ENCODE data around the gene ZDHHC11. TPM values are rescaled to one million over a fixed set of nuclear protein-coding genes. Genes with fewer than 3 reads are reported as not detected.
"Not testable (repeated sequence)": the region's sequence is repeated elsewhere in the genome, so short reads cannot be mapped to it uniquely, and the experiment has no call there.

ZDHHC11 gene
- total and polyA plus RNA-seq, 3 donors from 2014 or later, result 22.9 to 39.7 (median 37.2) TPM

DNA sequence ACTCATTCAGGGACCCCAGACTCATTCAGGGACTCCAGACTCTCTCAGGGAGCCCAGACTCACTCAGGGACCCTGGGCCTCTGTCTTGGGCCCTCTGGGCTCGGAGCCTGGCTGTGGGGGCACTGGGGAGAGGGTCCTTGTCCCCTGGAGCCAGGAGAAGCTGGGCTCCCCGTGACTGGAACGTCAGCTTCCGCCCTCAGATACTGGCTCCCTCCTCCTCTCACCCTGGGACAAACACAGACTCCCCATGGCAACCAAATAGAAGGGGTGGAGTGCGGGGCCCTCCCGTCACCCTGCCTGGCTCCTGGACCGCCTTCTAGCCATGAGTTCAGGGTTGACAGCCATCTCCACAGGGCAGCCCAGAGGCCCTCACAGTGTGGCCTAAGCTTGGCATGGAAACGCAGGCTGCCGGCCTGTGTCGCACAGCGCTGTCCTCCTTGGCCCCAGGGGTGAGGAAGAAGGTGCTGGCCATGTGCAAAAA, 93.9 kb downstream of the ZDHHC11 start:
- H3K4me1 ChIP-seq, result no peaks in the 10 kb centered on the region
- intact Hi-C loops (cut with DNase I; ENCODE audit: low total_unique reads), result no loop called here
- no peaks in the 10 kb centered on the region for H3K36me3 ChIP-seq (ENCODE audit: low read depth, missing control alignments)
- no peak for DNase-seq
- H3K27me3 ChIP-seq, result no peaks in the 10 kb centered on the region
- no peak overlapping the region for H3K27ac ChIP-seq
- H3K4me3 ChIP-seq, result no peak overlapping the region
- 50 to 54% methylated on average over 10 to 11 of the region's 11 CpGs for WGBS, 2 donors
- TF ChIP-seq POLR2A (IDR thresholded peaks at IDR 0.05) (no peak), CTCF (IDR thresholded peaks at IDR 0.05) (no peak)
- no peaks in the 10 kb centered on the region for H3K9me3 ChIP-seq

GRCh38 chr5:756171-756570, 94.6 kb downstream of the ZDHHC11 start:
- intact Hi-C loops (cut with DNase I; ENCODE audit: low total_unique reads), result no loop called here
- H3K9me3 ChIP-seq, result no peaks in the 10 kb centered on the region
- H3K27me3 ChIP-seq, result no peaks in the 10 kb centered on the region
- H3K4me3 ChIP-seq, result no peak overlapping the region
- H3K4me1 ChIP-seq, result no peaks in the 10 kb centered on the region
- H3K36me3 ChIP-seq (ENCODE audit: low read depth, missing control alignments), result no peaks in the 10 kb centered on the region
- WGBS, 2 donors, result 82 to 95% methylated on average over 8 of the region's 10 CpGs
- TF ChIP-seq POLR2A (IDR thresholded peaks at IDR 0.05) (no peak), CTCF (IDR thresholded peaks at IDR 0.05) (no peak)
- DNase-seq, result no peak
- H3K27ac ChIP-seq, result no peak overlapping the region

- H3K9me3 ChIP-seq; H3K4me3 ChIP-seq; intact Hi-C loops (cut with DNase I; ENCODE audit: low total_unique reads); DNase-seq; H3K36me3 ChIP-seq (ENCODE audit: low read depth, missing control alignments); H3K4me1 ChIP-seq; H3K27ac ChIP-seq; H3K27me3 ChIP-seq: not testable (repeated sequence)
- WGBS, 2 donors, result 69 to 73% methylated on average over 4 to 16 of the region's 16 CpGs
Measured at GRCh38 chr5:754143-754632, 96.6 kb downstream of the ZDHHC11 start.

DNA sequence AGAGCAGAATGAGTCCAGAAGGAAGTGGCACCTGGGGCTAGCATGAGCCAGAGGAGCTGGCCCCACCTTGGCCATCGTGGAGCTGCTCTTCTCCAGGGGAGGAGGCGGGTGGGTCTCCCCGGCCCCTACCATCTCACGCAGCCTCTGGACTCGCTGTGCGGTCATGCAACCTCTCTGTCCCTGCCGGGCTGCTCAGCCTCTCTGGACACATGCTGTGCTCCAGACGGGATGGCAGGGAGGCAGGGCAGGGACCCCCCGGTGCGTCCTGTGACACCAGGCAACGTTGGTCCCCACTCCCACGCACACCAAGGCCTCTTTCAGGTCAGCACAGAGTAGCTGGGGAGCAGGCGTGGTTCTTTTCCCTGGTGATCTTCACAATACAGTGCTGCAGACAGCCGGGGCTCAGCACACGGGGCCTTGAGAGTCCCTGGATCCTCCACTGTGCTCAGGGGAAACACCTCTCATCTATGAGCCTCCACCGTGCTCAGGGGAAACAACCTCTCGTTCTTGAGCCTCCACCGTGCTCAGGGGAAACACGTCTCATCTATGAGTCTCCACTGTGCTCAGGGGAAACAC, 97.1 kb downstream of the ZDHHC11 start:
- intact Hi-C loops (cut with DNase I; ENCODE audit: low total_unique reads); DNase-seq; H3K27me3 ChIP-seq; H3K36me3 ChIP-seq (ENCODE audit: low read depth, missing control alignments); H3K27ac ChIP-seq; H3K4me3 ChIP-seq; H3K9me3 ChIP-seq; H3K4me1 ChIP-seq: not testable (repeated sequence)
- WGBS, 2 donors, result 72 to 85% methylated on average over 9 to 16 of the region's 19 CpGs

DNA sequence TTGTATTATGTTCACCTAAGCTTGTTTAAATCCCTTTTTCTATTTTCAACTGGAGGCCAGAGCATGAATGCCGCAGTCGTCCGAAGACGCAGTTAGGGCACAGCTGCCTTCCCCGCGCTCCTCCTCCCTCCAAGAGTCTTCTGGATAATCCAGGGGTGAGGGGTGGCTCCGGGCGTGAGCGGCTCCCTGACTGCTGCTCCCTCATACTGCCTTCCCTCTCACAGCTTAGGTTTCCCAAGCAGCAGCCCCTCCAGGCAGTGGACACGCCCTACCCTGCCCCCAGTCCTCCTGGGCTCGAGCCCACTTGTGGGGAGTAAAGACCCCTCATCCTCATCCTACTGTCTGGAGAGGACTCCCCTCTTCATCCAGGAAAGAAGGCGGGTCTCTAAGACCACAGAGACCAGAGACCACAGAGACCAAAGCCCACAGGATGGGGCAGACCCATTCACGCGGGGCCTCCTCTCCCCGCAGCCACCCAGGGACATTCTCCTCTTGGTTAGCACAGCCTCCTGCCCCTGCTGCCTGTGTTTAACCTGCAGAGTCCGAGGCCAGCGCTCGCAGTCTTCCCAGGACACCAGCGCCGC, 98.2 kb downstream of the ZDHHC11 start:
- DNase-seq; H3K9me3 ChIP-seq; intact Hi-C loops (cut with DNase I; ENCODE audit: low total_unique reads); H3K4me3 ChIP-seq; H3K4me1 ChIP-seq; H3K27me3 ChIP-seq; H3K27ac ChIP-seq; H3K36me3 ChIP-seq (ENCODE audit: low read depth, missing control alignments): not testable (repeated sequence)
- 76% methylated on average over 11 of the region's 20 CpGs; no CpG with 5 or more reads in 1 of the 2 donors for WGBS, 2 donors

- H3K4me3 ChIP-seq; H3K9me3 ChIP-seq; H3K4me1 ChIP-seq; intact Hi-C loops (cut with DNase I; ENCODE audit: low total_unique reads); DNase-seq; H3K27ac ChIP-seq; H3K27me3 ChIP-seq; H3K36me3 ChIP-seq (ENCODE audit: low read depth, missing control alignments): not testable (repeated sequence)
- 83 to 100% methylated on average over 1 of the region's 8 CpGs for WGBS, 2 donors
Measured at GRCh38 chr5:751992-752391, 98.8 kb downstream of the ZDHHC11 start.

GRCh38 chr5:751496-751895, 99.3 kb downstream of the ZDHHC11 start:
- no peak for DNase-seq
- Histone ChIP-seq H3K27ac (no peak overlapping the region), H3K27me3 (no peaks in the 10 kb centered on the region), H3K4me3 (no peak overlapping the region), H3K4me1 (no peaks in the 10 kb centered on the region), H3K36me3 (ENCODE audit: low read depth, missing control alignments) (no peaks in the 10 kb centered on the region), H3K9me3 (no peaks in the 10 kb centered on the region)
- TF ChIP-seq POLR2A (IDR thresholded peaks at IDR 0.05) (no peak), CTCF (IDR thresholded peaks at IDR 0.05) (no peak)
- intact Hi-C loops (cut with DNase I; ENCODE audit: low total_unique reads), result no loop called here
- WGBS, 2 donors, result 73 to 100% methylated on average over 3 to 10 of the region's 13 CpGs

GRCh38 chr5:750226-750625, 100.6 kb downstream of the ZDHHC11 start:
- H3K4me1 ChIP-seq; H3K4me3 ChIP-seq; H3K27me3 ChIP-seq; H3K36me3 ChIP-seq (ENCODE audit: low read depth, missing control alignments); DNase-seq; H3K27ac ChIP-seq; intact Hi-C loops (cut with DNase I; ENCODE audit: low total_unique reads); H3K9me3 ChIP-seq: not testable (repeated sequence)
- WGBS, 2 donors, result 82 to 86% methylated on average over 10 to 18 of the region's 19 CpGs
